Activated naive CD4-positive, alpha-beta T cell treated with anti-CD3 and anti-CD28 coated beads, Interleukin-2, amount 50 U/mL, for 24 hours (primary cell): Measurements from ENCODE around the gene KCNH4.

Experiments used
- H3K27ac Mint-ChIP-seq: one replicate; pipeline ENCODE4 v1.8.0; 2021; ENCODE audit warnings: mild to moderate bottlenecking, mixed read lengths
- H3K27me3 Mint-ChIP-seq: one replicate; pipeline ENCODE4 v1.8.0; 2021; ENCODE audit warnings: mixed read lengths
- H3K36me3 Mint-ChIP-seq: one replicate; pipeline ENCODE4 v1.8.0; 2021; ENCODE audit warnings: mixed read lengths
- H3K4me1 Mint-ChIP-seq: one replicate; pipeline ENCODE4 v1.8.0; 2021; ENCODE audit warnings: mixed read lengths
- H3K4me3 Mint-ChIP-seq: one replicate; pipeline ENCODE4 v1.8.0; 2021; ENCODE audit warnings: mild to moderate bottlenecking, mixed read lengths
- H3K9me3 Mint-ChIP-seq: one replicate; pipeline ENCODE4 v1.8.0; 2021; ENCODE audit warnings: mixed read lengths

Gene KCNH4

DNA sequence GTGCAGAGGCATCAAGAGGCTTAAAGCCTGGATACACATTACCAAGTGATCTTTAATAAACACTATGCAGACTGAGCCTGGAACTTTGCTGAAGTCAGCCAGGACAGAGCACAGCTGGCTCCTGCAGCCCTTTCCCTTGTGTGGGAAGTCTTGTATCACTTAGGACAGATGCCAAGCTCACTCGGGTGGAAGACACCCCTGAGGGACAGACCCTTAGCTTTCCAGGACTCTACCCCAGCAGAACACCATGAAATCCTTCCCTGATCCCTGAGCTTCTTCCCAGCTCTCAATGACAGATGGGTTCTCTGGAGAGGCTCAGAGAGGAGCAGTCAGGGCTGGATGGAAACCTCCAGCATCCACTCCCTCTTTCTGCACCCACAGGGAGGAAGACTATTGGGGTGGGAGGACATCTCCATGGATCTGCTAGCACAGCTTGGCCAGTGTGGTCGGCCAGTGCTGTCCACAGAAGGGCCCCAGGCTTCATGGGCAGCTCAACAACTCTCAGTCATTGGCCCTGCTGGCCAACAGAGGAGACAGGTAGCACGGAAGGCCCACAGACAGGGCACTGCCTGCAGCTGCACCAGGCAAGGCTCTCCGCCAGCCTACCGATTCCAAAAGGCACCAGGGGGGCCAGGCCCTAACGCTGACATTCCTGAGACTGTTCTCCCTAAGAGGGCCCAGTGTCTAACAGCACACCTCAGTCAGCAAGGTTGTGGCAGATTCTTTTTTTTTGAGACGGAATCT is 42.0 kb downstream of the KCNH4 start:
- Mint-ChIP-seq H3K27ac (no peak overlapping the region), H3K4me1 (peaks cover 68% of the 10 kb centered on the region), H3K36me3 (peaks cover 11% of the 10 kb centered on the region), H3K4me3 (no peak overlapping the region), H3K27me3 (no peaks in the 10 kb centered on the region), H3K9me3 (no peaks in the 10 kb centered on the region)

DNA sequence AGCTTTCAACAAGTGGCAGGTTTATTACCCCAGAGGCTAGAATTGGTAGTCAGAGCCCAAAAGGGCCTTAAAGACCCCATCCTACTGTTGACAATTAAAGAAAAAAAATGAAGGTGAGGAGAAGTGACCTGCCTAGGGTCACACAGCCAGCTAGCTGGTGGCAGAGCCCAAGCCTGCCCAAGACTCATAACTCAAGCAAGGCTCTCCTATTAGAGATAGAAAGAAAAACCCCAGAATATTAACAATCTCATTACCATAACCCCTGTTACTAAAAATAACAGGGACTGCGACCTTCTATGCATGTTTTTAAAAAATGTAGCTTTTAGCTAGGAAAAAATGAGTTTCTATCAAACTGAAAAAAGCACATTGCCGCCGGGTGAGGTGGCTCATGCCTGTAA is 44.3 kb downstream of the KCNH4 start:
- Mint-ChIP-seq H3K4me3 (no peak overlapping the region), H3K27ac (peak overlapping the region; percentile 55), H3K36me3 (peaks cover 9% of the 10 kb centered on the region)

DNA sequence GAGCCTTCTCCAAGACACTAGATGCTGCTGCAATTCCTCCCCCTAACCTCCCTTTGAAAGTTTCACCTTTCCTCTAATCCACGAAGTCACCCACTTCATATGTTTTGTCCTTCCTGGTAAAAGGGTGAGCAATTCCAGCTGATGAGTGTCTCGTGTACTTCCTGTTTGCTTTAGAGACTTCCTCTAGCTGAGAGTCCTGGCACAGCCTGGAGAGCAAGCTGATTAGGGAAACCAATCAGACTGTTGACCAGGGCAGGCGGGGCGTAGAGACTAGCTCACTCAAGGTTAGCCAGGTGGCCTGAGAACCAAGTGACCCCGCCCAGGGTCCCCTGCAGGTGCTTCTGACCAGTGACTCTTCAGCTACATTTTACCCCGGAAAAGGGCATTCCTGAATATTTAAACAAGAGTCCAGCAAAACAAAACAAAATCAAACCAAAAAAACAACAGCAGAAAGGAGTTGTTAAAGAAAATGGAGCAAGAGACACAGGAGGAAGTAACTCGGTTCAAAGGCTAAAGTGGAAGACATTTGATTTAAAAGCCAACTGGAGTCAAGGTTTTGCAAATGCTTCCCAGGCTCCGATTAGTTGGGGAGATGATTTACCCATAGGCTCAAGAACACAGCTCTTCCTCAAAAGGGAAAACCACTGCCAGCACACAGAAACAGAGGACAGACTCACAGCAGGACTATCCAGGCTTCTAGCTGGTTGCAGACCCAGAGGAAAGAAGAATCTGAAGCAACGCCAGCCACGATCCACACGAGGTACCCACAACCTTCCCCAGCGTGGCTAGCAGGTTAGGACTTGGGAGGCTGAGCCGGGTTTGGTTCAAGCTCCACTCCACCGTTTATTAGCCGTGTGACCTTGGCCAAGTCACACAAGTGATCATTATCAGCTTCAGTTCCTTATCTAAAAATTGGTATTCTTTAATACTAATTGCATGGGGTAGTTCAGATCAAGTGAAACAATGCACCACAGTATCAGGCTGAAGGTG is 45.0 kb downstream of the KCNH4 start:
- Mint-ChIP-seq H3K4me3 (peak overlapping the region; percentile 54), H3K36me3 (peaks cover 8% of the 10 kb centered on the region), H3K27ac (peak overlapping the region; percentile 55), H3K9me3 (no peaks in the 10 kb centered on the region), H3K4me1 (peaks cover 74% of the 10 kb centered on the region), H3K27me3 (no peaks in the 10 kb centered on the region)

More for the DNA sequence above, 44.3 kb downstream of the KCNH4 start:
- peaks cover 76% of the 10 kb centered on the region for H3K4me1 Mint-ChIP-seq
- H3K27me3 Mint-ChIP-seq, result no peaks in the 10 kb centered on the region
- no peaks in the 10 kb centered on the region for H3K9me3 Mint-ChIP-seq

DNA sequence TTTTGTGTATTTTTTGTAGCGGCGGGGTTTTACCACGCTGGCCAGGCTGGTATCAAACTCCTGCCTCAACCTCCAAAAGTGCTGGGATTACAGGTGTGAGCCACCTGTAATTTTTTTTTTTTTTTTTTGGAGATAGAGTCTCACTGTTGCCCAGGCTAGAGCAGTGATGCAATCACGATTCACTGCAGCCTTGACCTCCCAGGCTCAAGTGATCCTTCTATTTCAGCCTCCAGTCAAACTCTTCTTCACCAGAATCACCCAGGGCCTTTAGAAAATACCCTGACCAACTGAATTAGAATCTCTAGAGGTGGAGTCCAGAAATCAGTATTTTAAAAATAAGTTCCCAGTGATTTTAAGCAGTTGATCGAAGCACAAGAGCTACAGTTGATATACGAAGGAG is 45.8 kb downstream of the KCNH4 start:
- Mint-ChIP-seq H3K27ac (no peak overlapping the region), H3K4me3 (no peak overlapping the region), H3K9me3 (no peaks in the 10 kb centered on the region), H3K36me3 (peaks cover 7% of the 10 kb centered on the region), H3K27me3 (no peaks in the 10 kb centered on the region), H3K4me1 (peaks cover 76% of the 10 kb centered on the region)

DNA sequence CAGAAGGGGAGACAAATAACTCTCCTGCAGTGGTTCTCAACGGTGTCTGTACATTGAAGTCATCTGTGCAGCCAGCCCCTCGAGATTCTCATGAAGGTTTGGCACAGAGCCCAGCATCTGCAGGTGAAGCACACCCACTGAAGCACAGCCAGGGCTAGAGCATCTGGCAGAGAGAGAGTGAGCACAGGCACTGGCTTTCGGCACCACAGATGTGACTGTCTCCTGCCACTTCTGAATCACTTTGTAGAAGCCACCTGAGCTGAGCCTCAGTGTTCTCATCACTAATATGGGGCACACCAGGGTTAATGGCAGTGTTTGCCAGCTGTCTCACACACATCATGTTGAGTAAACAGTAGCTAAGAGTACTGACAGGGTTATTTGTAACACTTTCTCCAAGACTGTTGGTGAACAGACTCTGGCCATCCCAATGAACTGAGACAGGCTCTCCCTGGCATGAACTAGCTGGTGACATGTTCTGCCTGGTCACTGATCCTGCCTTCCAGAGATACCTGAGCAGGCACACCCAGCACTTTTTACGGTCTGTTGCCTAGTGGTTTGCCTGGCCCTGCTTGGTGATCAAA is 47.4 kb downstream of the KCNH4 start:
- H3K27me3 Mint-ChIP-seq, result no peaks in the 10 kb centered on the region
- peak overlapping the region; percentile 71 for H3K27ac Mint-ChIP-seq
- peaks cover 8% of the 10 kb centered on the region for H3K36me3 Mint-ChIP-seq
- H3K4me3 Mint-ChIP-seq, result peak overlapping the region; percentile 12
- no peaks in the 10 kb centered on the region for H3K9me3 Mint-ChIP-seq
- peaks cover 66% of the 10 kb centered on the region for H3K4me1 Mint-ChIP-seq

DNA sequence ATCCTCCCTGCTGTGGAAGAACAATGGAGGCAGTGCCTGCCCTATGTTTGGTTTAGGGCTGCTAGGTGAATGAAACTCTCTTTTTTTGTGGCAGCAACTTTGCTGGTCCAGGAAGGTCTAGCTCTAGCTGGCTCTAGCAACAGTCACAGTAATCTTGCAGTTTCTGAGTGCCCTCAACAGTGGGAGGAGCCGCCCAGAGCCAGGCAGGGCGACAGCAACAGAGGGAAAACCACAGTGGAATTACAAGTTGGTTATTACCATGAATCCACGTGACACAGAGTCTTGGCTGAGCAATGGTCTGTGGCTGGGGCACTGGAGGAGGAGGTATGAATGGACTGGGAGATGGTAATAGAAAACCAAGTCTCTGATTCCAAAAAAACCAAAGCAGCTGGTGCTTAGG is 48.0 kb downstream of the KCNH4 start:
- Mint-ChIP-seq H3K27me3 (no peaks in the 10 kb centered on the region), H3K27ac (peak overlapping the region; percentile 71), H3K36me3 (peaks cover 12% of the 10 kb centered on the region), H3K9me3 (no peaks in the 10 kb centered on the region), H3K4me1 (peaks cover 62% of the 10 kb centered on the region), H3K4me3 (peak overlapping the region; percentile 23)

DNA sequence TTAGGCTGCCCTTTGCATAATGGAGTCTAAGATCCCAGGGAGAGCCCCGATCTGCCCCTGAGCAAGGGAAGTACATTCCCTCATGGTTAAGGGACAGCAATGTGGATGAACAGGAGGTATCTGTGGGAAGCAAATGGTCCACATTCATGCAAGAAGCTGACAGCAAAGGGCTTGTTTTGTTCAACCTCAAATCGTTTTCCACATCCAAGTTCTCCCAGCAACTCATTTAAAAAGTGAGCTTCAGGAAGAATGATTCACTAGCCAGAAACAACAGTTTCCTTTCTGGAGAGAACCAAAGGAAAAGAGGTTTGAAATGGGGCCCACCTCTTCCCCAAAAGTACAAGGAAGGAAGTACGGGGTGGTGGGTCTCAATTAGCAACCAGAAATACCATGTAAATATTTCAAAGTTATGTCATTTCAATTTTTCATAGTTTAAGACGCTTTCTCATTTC is 48.9 kb downstream of the KCNH4 start:
- Mint-ChIP-seq H3K4me1 (peaks cover 57% of the 10 kb centered on the region), H3K36me3 (peaks cover 15% of the 10 kb centered on the region), H3K9me3 (no peaks in the 10 kb centered on the region), H3K27ac (peak overlapping the region; percentile 46), H3K4me3 (no peak overlapping the region), H3K27me3 (no peaks in the 10 kb centered on the region)

DNA sequence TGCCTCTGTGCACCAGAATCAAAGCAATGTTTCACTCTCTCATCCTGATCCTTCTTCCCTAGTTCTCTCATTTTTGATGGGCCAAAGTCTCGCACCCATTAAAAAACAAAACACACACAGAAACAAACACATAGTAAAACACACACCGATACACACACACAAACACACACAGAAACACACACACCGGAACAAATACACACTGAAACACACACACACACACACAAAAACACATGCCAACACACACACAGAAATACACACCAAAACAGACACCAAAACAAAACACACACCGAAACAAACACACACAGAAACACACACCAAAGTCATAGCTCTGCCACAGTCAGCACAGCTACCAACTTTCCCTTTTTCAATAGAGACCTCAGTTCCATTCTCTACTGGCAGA is 49.7 kb downstream of the KCNH4 start:
- Mint-ChIP-seq H3K4me3 (no peak overlapping the region), H3K27ac (peak overlapping the region; percentile 71), H3K27me3 (no peaks in the 10 kb centered on the region), H3K4me1 (peaks cover 52% of the 10 kb centered on the region), H3K9me3 (no peaks in the 10 kb centered on the region), H3K36me3 (peaks cover 17% of the 10 kb centered on the region)

DNA sequence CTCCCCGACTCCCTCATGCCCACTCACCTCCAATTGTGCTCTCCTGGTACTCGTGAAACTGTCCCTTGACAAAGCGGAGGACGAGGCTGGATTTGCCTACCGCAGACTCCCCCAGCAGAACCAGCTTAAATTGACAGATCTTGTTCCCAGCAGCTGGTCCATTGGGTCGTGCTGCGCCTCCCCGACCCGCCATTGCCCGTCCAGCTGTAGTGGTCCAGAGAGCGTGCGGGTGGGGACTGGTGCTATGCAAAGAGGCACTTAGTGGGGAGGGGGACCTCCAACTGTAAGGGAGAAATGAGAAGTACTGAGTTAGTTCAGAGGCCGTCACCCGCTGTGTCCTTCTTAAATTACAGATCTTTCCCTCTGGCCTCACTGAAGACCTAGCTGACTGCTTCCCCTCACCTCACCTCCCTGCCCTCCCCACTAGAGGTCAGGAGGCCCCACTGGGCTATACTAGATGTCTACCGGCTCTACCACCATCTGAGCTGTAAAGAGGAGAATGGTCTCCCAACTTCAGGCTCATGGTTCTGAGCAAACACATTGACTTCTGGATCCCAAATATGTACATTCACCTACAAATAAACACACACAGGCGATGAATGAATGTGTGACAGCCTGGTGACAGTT is 50.5 kb downstream of the KCNH4 start:
- peaks cover 44% of the 10 kb centered on the region for H3K4me1 Mint-ChIP-seq
- no peak overlapping the region for H3K4me3 Mint-ChIP-seq
- no peaks in the 10 kb centered on the region for H3K27me3 Mint-ChIP-seq
- H3K36me3 Mint-ChIP-seq, result peaks cover 15% of the 10 kb centered on the region
- H3K27ac Mint-ChIP-seq, result peak overlapping the region; percentile 87
- H3K9me3 Mint-ChIP-seq, result no peaks in the 10 kb centered on the region

DNA sequence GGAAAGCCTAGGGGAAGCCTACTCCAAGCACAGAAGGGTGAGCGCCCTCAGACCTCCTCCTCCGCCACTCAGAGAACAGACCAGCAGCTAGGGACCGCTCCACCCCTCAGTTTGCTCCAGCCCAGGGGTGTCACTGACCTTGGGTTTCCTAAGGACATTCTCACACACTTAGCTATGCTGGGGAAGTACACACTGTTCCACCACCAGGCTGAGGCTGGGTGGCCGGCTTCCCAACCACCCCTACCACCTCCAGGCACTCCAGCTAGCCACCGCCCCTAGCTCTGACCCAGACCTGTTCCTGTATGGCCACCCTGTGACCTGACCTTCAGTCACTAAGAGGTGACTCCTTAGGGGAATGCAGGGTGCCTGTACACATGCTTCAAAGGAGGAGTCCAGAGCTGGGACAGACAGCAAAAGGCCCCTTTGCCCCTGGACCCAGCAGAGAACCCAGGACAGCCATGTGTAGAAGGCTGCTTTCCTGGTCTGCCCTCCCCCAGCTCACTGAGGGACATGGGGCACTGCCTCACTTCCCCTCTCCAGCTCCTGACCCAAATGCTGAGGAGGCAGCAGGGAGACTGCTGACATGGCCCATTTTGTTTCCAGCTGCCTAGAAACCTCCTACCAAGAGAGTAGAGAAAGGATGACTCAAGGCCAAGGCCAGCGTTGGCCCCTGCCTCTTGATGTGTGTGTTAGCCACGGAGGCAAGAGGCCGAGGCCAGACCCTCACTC is 51.7 kb downstream of the KCNH4 start:
- no peaks in the 10 kb centered on the region for H3K27me3 Mint-ChIP-seq
- H3K4me1 Mint-ChIP-seq, result peaks cover 36% of the 10 kb centered on the region
- no peaks in the 10 kb centered on the region for H3K9me3 Mint-ChIP-seq
- no peak overlapping the region for H3K27ac Mint-ChIP-seq
- no peak overlapping the region for H3K4me3 Mint-ChIP-seq
- H3K36me3 Mint-ChIP-seq, result peaks cover 15% of the 10 kb centered on the region

DNA sequence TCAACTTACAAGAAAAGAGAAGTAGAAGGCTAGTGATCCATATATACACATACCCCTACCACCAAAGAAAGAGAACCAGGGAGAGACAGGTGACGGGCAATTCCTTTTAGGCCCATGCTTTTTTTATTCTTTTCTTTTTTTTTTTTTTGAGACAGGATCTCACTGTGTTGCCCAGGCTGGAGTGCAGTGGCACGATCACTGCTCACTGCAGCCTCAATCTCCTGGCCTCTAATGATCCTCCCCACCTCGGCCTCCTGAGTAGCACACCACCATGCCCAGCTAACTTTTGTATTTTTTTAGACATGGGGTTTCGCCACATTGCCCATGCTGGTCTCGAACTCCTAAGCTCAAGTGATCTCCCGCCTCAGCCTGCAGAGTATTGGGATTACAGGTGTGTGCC is 53.5 kb downstream of the KCNH4 start:
- no peaks in the 10 kb centered on the region for H3K27me3 Mint-ChIP-seq
- no peak overlapping the region for H3K4me3 Mint-ChIP-seq
- no peaks in the 10 kb centered on the region for H3K9me3 Mint-ChIP-seq
- peaks cover 15% of the 10 kb centered on the region for H3K36me3 Mint-ChIP-seq
- no peak overlapping the region for H3K27ac Mint-ChIP-seq
- peaks cover 17% of the 10 kb centered on the region for H3K4me1 Mint-ChIP-seq

DNA sequence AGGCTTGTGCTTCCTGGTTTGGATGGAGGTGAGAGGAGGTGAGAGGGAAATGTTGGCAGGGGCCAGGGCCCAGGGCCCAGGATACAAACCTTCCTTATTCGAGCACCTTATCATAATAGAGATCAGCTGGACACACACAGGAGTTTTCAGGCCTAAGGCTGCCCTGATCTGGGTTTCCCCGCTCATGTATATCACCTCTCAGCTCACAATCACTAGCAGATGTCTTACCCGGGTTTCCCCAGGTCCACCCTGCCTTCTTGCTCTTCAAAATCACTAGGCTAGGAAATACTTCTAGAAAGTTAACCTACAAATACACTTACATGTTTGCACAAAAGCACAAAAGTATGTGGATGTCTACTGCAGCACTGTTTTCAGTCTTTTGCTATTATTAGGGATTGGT is 54.1 kb downstream of the KCNH4 start:
- peak overlapping the region; percentile 11 for H3K27ac Mint-ChIP-seq
- peaks cover 15% of the 10 kb centered on the region for H3K36me3 Mint-ChIP-seq
- no peaks in the 10 kb centered on the region for H3K27me3 Mint-ChIP-seq
- H3K9me3 Mint-ChIP-seq, result no peaks in the 10 kb centered on the region
- peaks cover 11% of the 10 kb centered on the region for H3K4me1 Mint-ChIP-seq
- no peak overlapping the region for H3K4me3 Mint-ChIP-seq

DNA sequence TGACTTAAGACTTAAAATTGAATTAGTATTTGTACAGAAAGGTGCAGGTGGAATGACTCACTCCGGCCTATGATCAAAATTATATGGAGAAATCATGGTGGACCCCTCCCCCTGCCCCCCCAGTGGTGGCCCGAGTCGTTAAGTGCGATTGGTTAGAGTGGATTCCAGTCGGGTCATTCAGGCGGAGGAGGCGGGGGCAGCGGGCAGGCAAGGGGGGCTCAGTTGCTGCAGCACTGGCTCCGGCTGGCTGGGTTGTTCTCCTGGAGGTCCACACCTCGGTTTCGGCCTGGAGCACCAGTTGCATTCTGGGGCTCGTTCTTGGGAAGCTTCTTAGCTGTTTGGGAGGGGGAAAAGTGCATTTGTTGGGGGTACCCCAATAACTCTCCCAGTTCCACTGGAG is 55.4 kb downstream of the KCNH4 start:
- no peak overlapping the region for H3K27ac Mint-ChIP-seq
- H3K4me3 Mint-ChIP-seq, result no peak overlapping the region
- peaks cover 5% of the 10 kb centered on the region for H3K4me1 Mint-ChIP-seq
- no peaks in the 10 kb centered on the region for H3K27me3 Mint-ChIP-seq
- peaks cover 11% of the 10 kb centered on the region for H3K36me3 Mint-ChIP-seq
- H3K9me3 Mint-ChIP-seq, result no peaks in the 10 kb centered on the region

DNA sequence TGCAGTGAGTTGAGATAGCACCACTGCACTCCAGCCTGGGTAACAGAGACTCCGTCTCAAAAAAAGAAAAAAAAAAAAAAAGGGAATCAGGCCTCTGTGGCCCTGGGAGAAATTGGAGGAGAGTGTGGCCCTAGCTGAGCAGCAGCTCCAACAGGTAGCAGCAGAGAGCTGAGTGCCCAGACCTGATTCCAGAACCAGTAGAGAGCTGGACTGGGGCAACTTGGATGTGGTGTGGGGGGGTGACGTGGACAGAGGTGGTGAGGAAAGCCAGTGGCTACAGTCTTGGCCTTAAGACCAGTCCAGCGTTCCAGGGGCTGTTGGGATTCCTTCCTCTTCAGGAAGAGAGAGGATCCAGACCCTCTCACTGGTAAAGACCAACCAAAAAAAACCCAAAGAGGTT is 56.7 kb downstream of the KCNH4 start:
- H3K36me3 Mint-ChIP-seq, result peaks cover 11% of the 10 kb centered on the region
- H3K4me3 Mint-ChIP-seq, result no peak overlapping the region
- H3K27ac Mint-ChIP-seq, result no peak overlapping the region
- no peaks in the 10 kb centered on the region for H3K27me3 Mint-ChIP-seq
- no peaks in the 10 kb centered on the region for H3K9me3 Mint-ChIP-seq
- peaks cover 15% of the 10 kb centered on the region for H3K4me1 Mint-ChIP-seq
